GM23338 (cell line): ENCODE measurements around the gene MMP15.

ENCODE experiments used
- EZH2 ChIP-seq: fragments of 200-600 bp; sonication (generic); IDR thresholded peaks from one replicate; pipeline ENCODE4 v1.8.0; 2017; ENCODE audit warnings: antibody characterized with exemption, mild to moderate bottlenecking, low read depth; ENCODE audit not compliant: unreplicated experiment
- TF ChIP-seq, protein P1 (sequence below): IDR thresholded peaks from one replicate; pipeline ENCODE4 v1.6.1; 2018; ENCODE audit warnings: antibody characterized with exemption; ENCODE audit not compliant: unreplicated experiment

DNA sequence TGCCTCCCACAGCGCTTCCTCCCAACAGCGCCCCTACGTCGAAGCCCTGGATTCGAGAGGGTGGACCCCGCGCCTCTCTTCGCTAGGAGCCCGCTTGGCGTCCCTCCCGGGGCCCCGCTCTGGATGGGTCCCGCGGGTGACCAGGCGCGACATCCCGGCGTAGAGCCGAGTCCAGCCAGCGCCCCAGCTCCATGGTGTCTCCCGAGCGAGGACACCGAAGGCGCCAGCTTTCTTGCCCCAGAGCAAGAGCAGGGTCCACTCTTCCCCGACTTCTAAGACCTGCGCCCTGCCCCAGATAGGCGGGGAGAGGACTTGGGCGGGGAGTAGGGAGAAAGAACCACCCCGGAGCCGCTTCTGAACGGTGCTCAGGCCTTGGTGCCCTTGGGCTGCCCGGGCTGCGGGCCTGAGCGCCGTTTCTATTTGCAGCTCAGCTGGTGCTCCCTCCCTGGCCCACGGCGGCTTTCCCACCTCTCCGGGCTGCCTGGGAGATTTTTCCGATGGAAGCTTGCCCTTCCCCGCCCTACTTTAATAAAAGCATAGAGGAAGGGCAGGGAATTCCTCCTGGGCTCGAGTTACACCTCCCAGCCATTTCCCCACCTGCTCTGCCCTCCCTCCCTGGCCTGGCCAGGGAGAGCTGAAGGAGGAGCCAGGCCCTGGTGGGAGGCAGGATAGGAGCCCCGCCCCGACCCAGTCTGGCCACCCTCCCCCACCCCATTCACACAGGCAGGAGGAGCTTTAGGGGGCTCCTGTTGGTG lies 1.8 kb downstream of the MMP15 start:
- no peak for TF ChIP-seq EZH2
- TF ChIP-seq, protein P1, sequence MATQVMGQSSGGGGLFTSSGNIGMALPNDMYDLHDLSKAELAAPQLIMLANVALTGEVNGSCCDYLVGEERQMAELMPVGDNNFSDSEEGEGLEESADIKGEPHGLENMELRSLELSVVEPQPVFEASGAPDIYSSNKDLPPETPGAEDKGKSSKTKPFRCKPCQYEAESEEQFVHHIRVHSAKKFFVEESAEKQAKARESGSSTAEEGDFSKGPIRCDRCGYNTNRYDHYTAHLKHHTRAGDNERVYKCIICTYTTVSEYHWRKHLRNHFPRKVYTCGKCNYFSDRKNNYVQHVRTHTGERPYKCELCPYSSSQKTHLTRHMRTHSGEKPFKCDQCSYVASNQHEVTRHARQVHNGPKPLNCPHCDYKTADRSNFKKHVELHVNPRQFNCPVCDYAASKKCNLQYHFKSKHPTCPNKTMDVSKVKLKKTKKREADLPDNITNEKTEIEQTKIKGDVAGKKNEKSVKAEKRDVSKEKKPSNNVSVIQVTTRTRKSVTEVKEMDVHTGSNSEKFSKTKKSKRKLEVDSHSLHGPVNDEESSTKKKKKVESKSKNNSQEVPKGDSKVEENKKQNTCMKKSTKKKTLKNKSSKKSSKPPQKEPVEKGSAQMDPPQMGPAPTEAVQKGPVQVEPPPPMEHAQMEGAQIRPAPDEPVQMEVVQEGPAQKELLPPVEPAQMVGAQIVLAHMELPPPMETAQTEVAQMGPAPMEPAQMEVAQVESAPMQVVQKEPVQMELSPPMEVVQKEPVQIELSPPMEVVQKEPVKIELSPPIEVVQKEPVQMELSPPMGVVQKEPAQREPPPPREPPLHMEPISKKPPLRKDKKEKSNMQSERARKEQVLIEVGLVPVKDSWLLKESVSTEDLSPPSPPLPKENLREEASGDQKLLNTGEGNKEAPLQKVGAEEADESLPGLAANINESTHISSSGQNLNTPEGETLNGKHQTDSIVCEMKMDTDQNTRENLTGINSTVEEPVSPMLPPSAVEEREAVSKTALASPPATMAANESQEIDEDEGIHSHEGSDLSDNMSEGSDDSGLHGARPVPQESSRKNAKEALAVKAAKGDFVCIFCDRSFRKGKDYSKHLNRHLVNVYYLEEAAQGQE: no peak
